HT-29 (cell line): ENCODE measurements around the gene IFITM10. TPM values are rescaled to one million over a fixed set of nuclear protein-coding genes. Genes with fewer than 3 reads are reported as not detected.

Experiments used
- DNase-seq: peaks from one replicate; pipeline ENCODE4 v3.0.0-alpha.2; 2015; ENCODE audit warnings: low spot score
- total RNA-seq: library from RNA; depleted of rRNA; stranded (reverse); fragments of >200 nt; shearing (Covaris generic); gene quantifications from 2 replicates; pipeline ENCODE4 v1.2.3, GENCODE V29; 2014; rRNA removed

IFITM10 gene
- 2.8 and 4.1 TPM in 2 replicates for total RNA-seq

DNA sequence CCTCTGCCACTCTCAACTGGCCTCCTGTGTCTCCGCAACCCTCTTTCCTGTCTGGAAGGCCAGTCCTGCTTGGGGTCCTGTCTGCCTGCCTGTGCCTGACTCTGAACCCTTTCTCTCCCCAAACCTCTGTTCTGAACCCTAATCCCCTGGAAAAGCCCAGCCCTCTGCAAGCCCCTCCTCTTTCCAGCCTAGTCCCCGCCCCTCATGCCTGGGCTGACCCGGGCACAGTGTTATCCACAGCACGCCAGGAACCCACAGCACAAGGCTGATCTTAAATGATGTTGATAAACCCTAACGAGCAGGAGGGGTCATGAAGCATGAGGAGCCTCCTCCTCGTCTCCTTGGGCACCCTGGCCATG, at the start of gene IFITM10:
TSS of gene IFITM10 (minus strand) at position 115 of the 359 bp plus-strand sequence. CDS start 153 bp downstream, outside the sequence.
- no peak for DNase-seq

DNA sequence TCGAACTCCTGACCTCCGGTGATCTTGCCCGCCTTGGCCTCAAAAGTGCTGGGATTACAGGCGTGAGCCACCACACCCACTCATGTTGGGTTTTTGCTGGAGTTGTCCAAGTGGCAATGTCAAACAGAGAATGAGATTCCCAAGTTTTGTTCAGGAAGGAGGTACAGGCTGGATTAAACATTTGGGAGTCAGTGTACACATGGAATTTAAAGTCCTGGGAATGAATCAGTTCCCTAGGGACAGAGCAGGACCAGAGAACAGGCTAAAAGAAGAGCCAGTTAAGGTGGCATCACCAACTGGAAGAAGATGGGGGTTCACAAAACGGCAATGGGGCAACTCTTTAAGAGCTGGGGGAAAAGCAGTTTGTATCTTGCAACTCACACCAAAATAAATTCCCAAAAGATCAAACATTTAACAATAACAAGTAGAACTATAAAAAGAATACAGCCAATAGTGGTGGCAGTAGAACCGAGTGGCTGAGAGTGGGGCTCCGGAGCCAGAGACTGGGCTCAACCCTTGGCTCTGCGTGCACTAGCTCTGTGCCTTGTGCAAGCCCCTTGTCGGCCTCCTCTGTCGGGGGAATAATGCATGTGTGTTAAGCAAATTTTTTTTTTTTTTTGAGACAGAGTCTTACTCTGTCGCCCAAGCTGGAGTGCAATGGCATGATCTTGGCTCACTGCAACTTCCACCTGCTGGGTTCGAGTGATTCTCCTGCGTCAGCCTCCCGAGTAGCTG, 47.2 kb upstream of the IFITM10 start:
- no peak for DNase-seq

DNA sequence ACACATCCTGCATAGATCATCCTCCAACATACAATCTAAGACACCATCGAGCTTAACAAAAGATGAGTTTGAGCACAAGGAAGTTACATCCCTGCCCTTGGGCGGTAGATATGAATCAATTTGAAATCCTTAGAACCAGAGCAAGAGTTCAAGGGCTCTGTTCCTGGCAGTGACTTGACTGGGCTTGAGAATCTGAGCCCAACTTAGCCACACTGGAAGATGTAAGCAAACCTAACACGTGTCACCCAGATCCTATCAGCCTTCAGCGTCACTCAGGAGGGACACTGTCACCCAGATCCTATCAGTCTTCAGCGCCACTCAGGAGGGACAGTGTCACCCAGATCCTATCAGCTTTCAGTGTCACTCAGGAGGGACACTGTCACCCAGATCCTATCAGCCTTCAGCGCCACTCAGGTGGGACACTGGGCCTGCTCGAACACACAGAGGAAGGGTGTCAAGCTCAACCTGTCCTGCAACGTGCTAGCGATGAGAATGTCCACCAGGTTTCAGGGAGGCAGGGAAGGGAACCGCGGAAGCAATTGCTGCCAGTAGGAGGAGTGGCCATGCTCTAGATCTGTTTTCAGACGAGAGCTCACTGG, 46.1 kb upstream of the IFITM10 start:
- DNase-seq = peak; percentile 46

DNA sequence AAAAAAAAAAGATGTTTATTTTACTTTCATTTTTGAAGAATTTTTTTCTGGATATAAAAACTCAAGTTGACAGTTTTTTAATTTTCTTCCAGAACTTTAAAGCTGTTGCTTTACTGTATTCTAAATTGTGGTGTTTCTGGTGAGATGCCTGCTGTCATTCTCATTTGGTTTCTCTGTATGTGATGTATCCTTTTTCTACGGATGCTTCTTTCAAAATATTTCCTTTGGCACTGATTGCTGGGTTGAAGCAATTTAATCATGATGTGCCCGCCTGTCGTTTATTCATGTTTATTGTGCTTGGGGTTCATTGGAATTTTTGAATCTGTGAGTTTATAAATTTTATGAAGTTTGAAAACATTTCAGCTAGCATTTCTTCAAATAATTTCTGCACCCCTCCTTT, 42.7 kb upstream of the IFITM10 start:
- DNase-seq = no peak

DNA sequence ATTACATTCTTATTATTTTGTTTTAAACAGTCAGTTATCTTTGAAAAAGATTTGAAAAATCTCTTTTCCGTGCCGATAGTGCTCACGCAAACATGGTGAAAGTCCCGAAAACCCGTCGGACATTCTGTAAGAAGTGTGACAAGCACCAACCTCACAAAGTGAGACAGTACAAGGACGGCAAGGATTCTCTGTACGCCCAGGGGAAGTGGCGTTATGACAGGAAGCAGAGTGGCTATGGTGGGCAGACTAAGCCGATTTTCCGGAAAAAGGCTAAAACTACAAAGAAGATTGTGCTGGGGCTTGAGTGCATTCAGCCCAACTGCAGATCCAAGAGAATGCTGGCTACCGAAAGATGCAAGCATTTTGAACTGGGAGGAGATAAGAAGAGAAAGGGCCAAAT, 42.1 kb upstream of the IFITM10 start:
- no peak for DNase-seq

DNA sequence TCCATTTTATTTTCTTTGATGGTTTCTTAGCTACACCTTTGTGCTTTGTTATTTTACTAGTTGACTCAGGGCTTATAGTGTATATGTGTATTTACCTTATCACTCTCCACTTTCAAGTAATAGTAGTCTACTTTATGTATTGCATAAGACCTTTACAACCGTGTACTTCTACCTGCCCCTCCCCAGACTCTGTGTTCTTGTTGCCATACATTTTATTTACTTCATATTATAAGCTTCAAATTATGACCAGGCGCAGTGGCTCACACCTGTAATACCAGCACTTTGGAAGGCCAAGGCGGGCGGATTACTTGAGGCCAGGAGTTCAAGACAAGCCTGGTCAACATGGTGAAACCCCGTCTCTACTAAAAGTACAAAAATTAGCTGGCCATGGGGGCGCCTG, 41.5 kb upstream of the IFITM10 start:
- no peak for DNase-seq

DNA sequence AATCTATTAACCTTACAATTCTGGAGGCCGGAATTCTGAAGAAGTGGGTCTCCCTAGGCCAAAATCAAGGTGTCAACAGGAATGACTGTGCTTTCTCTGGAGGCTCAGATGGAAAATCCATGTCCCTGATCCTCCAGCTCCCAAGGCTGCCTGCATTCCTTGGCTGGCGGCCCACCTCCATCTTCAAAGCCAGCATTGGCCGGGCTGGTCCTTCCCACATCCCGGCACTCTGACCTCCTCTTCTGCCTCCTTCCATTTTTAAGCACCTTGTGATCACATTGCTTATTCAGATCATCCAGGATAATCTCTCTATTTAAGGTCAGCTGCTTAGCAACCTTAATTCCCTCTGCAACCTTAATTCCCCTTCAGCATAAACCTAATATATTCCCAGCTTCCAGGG, 36.1 kb upstream of the IFITM10 start:
- DNase-seq = no peak

DNA sequence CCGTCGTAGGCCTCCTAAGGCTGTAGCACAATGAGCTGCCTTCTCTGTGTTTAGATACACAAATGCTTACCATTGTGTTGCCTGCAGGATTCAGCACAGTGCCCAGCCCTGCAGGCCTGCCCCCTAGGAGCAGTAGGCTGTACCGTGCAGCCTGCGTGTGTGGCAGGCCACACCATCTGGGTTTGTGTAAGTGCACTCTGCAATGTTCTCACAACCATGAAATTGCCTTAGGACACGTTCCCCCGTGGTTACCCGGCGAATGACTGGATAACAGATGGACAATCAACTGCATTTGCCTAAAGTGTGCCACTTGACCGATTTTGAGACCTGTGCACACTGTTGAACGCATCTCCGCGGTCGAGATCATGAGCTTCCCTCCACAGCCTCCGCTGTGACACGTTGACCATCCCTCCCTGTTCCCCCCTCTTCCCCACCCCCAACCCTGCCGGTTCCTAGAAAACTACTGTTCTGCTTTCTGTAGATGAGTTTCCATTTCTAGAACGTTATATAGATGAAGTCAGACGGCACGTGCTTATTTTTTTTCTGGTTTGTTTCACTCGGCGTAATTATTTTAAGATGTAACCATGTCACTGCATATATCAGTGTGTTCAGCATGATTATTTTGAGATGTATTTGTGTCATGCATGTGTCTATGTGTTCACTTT, 35.5 kb upstream of the IFITM10 start:
- no peak for DNase-seq

DNA sequence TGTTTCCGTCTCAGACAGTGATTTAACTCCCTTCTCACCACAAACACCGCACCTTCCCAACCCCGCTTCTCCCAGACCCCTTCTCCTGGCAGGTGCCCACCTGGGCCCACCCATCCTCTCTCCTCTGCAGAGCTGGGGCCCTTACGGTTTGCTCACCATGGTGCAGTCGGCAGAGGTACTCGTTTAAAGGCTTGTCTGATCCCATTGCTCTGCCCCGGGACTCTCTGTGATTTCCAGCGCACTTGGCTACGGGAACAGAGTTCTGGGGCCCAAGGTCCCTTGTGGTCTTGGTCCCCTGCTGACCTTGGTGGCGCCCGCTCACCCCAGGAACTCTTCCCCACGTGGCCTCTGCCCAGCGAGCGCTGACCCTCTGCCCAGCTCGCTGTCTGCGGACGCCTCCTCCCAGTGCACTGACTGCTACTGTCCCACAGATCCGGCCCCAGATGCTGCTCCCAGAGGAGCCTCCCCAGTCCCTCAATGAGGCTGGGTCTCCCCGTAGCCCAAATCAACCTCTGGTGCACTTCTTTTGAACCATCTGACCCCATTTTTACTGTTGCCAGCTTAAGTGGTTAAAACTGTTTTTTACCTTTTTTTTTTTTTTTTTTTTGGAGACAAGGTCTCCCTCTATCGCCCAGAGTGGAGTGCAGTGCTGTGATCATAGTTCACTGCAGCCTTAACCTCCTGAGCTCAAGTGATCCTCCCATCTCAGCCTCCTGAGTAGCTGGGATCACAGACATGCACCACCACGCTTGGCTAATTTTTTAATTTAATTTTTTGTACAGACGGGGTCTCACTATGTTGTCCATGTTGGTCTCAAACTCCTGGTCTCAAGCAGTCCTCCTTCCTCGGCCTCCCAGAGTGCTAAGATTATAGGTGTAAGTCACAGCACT, 34.6 kb upstream of the IFITM10 start:
- DNase-seq = no peak

DNA sequence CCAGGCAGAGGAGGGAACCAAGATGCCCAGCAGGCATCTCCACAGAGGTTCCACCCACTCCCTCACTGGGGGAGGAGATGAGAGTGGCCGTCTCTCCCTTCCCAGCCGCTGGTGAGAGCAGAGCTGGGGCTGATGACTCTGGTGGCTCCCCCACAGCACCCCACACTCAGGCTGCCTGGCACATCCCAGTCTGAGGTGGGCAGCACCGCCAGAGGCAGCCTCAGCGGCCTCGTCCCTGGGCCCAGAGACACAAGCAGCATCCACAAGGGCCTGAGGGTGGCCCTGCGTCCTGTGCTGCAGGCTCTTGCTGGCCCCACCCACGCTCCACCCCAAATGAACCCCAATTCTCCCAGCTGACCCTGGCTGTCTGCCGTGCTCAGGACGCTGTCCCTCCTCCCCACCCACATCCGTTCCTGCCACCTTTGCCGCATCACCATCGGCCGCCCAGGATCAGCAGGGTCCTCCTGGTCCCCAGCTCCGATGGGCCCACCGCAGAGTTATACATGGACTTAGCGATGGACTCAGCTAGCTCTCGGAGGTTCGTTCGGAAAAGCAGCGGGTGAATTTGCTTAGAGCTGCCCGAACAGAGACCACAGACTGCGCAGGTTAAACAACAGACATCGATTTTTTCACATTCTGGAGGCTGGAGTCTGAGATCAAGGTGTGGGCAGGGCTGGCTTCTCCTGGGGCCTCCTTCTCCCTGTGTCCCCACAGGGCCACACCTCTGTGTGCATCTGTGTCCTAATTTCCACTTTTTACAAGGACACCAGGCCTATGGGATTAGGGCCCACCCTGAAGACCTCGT, 33.5 kb upstream of the IFITM10 start:
- peak; percentile 22 for DNase-seq

DNA sequence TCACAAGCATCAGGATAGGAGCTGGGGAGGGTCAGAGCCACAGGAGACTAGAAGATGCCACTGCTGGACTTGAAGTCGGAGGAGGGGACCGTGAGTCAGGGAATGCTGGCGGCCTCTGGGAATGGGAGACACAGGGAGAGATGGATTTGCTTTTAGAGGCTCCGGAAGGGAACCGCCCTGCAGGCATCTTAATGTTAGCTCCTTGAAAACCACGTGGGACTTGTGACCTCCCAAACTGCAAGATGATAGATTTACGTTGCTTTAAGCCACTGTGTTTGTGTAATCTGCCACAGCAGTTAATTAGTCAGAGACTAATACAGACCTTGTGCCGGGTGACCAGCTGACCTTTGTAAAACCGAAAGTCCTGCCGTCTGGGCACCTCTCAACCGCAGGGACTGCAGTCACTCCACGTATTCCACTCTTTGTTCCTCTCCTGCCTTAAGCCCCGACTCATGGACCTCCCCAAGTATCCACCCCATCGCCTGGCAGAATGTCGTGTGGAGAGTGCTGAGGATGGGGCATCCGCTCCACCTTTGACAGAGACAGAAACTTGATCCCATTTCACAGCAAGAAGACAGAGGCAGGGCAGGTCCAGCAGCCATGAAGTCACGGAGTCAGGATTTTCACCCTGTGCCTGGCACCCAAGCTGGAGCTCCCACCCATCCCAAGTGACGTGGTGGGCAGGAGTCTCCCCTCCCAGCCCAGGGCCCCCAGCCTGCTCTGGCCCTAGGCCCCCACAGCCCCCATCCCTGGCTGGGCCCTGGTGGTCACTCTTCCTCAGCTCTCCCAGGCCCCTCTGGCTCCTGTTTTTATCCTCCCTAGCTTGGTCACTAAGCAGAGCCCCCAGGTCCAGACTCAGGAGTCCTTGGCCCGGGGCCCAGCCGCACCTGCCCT, 32.7 kb upstream of the IFITM10 start:
- DNase-seq = peak; percentile 56

DNA sequence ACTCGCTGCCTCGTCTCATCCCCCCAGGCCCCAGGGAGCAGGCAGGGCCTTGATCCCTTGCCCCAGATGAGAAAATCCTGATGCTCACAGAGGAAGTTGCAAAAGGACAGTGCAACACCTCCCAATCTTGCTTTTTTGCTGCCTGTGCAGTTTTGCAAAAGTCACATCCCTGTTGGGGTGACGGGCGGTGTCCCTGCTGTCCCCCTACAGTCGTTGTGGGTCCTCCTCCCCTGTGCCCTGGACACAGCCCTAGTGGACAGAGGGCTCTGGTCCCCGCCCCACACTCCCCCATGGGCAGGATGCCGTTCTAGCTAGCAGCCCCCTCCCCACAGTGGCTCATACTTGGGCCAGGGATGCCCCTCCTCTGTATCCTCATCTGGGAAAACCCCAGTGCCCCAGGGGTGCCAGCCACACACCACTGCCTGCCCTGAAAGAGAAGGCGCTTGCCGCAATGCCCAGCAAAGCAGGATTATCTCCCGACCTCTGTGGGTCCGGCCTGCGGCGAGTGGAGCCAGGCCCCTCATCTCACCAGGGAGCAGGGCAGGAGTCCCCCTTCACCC, 31.7 kb upstream of the IFITM10 start:
- no peak for DNase-seq

DNA sequence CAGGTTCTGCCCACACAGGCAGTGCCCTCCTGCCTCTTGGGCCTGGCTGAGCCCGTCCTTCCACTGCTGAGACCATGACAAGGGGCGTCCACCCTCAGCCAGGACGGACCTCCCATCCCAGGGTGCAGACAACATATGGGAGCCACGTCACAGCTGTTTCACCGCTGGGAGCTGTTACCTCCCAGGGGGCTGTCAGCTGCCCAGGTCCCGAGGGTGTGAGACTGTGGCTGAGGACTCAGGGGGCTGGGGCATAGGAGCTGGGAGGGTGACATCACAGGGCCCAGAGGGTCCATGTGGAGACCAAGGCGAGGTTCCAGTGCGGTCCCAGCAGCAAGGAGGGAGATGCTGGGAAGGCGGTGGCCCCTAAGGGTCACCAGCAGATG, 31.2 kb upstream of the IFITM10 start:
- DNase-seq = no peak

DNA sequence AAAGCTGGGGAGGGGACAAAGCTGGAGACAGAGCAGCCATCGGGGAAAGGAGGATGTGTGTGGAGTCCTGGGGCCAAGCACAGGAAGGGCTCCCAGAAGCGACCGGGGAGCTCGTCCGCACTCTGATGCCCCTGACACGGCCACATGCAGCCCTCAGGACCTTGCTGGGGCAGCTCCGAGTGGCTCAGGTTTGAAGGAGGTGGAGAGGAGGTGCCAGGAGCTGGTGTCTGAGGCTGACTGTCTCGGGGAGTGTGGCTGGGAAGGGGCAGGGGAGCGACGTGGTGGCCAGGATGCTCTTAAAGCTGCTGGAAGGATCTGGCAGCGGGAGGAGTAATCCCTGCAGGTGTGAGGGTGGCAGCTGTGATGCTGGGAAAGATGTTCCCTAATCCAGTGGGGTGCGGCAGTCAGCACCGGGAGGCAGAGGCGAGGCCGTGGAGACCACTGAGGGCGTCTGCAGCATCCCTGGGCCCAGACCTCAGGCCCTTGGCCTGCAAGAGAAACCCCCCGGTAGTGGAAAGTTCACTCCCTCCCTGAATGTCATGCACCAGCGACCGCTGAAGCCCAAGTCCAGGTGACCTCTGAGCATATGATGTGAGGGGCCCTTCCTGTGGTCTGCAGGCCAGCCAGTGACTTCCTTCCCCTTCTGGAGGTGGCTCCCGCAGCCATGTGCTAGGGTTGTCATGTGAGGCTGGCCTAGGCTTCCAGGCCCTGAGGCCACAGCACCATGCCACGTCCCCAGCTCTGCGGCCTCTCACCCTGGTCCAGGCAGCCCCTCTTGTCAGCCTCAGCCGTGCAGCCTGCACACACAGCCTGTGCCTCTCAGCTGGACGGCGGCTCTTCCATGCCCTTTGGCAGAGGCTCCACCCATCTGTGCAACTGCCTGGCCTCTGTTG, 30.6 kb upstream of the IFITM10 start:
- no peak for DNase-seq

DNA sequence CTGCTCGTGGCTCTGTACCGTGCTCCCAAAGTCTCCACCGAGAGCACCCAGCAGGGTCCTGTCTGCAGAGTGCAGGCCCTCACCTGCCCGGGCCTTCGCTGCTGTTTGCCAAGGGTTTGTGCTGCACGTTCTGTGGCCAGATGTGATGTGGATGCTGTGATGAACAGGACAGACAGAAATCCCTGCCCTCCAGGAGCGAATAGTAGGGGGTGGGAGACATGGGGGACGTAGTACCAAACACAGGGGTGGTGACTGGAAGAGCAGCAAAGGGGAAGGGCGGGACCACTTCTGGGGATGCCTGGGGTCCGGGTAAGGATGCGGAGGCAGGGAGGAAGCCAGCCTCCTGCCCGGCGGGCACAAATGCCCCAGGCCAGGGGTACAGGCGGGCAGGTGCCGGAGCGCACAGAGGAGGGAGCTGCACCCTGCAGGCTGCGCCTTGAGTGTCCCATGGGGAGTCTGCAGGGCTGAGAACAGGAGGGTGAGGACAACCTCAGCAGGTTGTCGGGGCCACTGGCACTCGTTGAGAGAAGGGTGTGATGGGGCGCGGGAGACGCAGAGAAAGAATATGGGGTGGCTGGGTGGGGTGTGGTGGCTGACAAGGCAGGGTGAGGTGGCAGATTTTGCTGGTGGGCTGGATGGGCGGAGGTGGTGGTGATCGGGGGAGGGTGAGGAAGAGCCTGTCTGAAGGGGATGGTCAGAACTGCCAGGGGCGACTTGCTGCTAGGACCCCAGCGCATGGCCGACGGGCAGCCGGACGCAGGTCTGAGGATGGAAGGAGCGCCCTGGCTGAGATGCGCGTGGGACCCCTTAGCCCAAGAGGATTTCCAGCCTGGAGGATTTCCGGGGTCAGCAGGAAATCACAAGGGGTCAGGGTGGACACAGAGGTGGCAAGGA, 29.7 kb upstream of the IFITM10 start:
- no peak for DNase-seq

DNA sequence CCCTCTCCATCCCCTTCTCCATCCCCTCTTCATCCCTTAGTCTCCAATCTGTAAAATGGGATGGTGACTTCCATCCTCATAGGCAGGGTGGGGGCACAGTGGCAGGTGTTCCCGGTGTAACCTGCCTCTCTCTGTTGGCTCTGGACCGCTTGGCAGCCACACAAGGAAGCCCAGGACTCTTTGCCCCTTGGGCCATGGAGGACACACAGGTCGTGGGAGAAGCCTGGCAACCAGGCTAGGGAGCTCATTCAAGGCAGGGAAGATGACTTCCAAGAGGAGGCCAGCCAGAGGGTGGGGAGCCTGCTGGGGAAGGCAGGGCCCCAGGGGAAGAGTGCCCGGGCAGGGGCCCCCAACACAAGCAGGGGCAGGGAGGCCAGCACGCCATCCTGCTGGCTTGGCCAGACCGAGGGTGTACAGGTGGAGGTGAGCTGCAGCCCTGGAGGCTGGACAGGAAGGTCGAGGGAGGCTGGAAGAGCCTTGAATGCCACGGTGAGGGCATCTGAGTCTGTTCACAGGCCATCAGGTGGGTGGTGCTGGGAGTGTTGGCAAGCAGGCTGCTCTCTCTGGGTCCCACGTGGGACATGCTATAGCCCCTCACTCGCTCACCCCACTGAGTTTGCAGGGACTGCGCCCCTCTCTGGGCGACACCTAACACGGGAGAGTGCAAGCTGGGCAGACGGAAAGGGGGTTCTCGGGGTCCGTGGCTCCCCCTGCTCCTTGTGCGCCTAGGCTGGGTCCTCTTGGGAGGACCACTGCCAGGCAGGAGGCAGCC, 28.8 kb upstream of the IFITM10 start:
- no peak for DNase-seq
